ENCODE measurements around the gene MYOCD. TPM values are rescaled to one million over a fixed set of nuclear protein-coding genes. Genes with fewer than 3 reads are reported as not detected.

The MYOCD gene
- total and polyA plus RNA-seq, 2 donors from 2014 or later = 0.58 to 4.0 TPM

DNA sequence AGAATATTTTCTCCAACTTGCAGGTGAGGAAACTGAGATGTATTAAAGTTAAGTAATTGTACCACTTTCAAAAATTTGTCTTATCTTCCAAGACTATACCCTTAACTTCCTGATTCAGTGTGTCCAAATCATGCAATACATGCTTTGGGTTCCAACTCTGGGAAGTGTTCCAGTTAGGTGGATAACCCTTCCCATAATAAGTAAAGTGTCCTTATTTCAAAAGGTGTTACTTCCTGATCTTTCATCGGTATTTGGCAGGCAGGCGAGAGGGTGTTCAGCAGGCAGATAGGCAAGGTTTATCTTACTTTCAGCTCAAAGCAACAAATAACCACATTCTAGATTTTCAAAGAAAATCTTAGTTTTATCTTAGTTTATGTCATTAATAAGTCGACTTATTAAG is 77.4 kb downstream of the MYOCD start:
- DNase-seq (no peak), FAIRE-seq (no peak)
- Histone ChIP-seq H3K9ac (ENCODE audit: low read length in 3 of 3) (no peak overlapping the region), H3K4me3 (ENCODE audit: low read length in 3 of 3) (no peak overlapping the region), H3K9me3 (ENCODE audit: control insufficient read depth in 2 of 3, insufficient read depth in 1 of 3, low read length in 3 of 3) (no peaks in the 10 kb centered on the region), H3K36me3 (ENCODE audit: control insufficient read depth in 2 of 3, insufficient read depth in 3 of 3, low read length in 3 of 3) (no peaks in the 10 kb centered on the region), H3K27me3 (ENCODE audit: control insufficient read depth, insufficient read depth, low read length) (no peaks in the 10 kb centered on the region), H3K4me1 (ENCODE audit: control insufficient read depth in 2 of 3, insufficient read depth in 2 of 3, low read depth in 1 of 3, low read length in 3 of 3) (peaks cover 0 to 3% (median 0%) of the 10 kb centered on the region in 3 donors), H3K27ac (ENCODE audit: low read depth in 2 of 2, low read length in 2 of 2) (no peak overlapping the region)
- intact Hi-C loops (cut with DNase I) = no loop called here
- TF ChIP-seq, protein P1, sequence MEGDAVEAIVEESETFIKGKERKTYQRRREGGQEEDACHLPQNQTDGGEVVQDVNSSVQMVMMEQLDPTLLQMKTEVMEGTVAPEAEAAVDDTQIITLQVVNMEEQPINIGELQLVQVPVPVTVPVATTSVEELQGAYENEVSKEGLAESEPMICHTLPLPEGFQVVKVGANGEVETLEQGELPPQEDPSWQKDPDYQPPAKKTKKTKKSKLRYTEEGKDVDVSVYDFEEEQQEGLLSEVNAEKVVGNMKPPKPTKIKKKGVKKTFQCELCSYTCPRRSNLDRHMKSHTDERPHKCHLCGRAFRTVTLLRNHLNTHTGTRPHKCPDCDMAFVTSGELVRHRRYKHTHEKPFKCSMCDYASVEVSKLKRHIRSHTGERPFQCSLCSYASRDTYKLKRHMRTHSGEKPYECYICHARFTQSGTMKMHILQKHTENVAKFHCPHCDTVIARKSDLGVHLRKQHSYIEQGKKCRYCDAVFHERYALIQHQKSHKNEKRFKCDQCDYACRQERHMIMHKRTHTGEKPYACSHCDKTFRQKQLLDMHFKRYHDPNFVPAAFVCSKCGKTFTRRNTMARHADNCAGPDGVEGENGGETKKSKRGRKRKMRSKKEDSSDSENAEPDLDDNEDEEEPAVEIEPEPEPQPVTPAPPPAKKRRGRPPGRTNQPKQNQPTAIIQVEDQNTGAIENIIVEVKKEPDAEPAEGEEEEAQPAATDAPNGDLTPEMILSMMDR (IDR thresholded peaks at IDR 0.05; ENCODE audit: borderline replicate concordance, extremely low read depth, insufficient read depth) = no peak

DNA sequence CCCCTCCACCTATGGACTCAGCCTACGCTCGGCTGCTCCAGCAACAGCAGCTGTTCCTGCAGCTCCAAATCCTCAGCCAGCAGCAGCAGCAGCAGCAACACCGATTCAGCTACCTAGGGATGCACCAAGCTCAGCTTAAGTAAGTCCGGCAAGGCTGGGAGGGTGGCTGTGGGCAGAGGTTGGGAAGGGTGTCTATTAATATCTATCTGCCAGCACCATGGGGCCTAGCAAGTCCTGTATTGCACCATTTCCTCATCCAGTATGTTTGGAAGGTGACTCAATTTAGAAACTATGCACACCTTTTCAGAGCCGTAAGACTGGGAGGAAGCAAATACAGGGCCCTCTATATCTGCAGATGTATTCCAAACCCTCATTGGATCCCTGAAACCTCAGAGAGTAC is 78.6 kb downstream of the MYOCD start:
- DNase-seq (no peak), FAIRE-seq (no peak)
- TF ChIP-seq, protein P1 (IDR thresholded peaks at IDR 0.05; ENCODE audit: borderline replicate concordance, extremely low read depth, insufficient read depth) = no peak
- Histone ChIP-seq H3K4me1 (ENCODE audit: control insufficient read depth in 2 of 3, insufficient read depth in 2 of 3, low read depth in 1 of 3, low read length in 3 of 3) (peaks cover 0 to 3% (median 0%) of the 10 kb centered on the region in 3 donors), H3K27me3 (ENCODE audit: control insufficient read depth, insufficient read depth, low read length) (no peaks in the 10 kb centered on the region), H3K4me3 (ENCODE audit: low read length in 3 of 3) (no peak overlapping the region), H3K27ac (ENCODE audit: low read depth in 2 of 2, low read length in 2 of 2) (no peak overlapping the region), H3K36me3 (ENCODE audit: control insufficient read depth in 2 of 3, insufficient read depth in 3 of 3, low read length in 3 of 3) (no peaks in the 10 kb centered on the region), H3K9ac (ENCODE audit: low read length in 3 of 3) (no peak overlapping the region), H3K9me3 (ENCODE audit: control insufficient read depth in 2 of 3, insufficient read depth in 1 of 3, low read length in 3 of 3) (no peaks in the 10 kb centered on the region)
- intact Hi-C loops (cut with DNase I) = no loop called here

DNA sequence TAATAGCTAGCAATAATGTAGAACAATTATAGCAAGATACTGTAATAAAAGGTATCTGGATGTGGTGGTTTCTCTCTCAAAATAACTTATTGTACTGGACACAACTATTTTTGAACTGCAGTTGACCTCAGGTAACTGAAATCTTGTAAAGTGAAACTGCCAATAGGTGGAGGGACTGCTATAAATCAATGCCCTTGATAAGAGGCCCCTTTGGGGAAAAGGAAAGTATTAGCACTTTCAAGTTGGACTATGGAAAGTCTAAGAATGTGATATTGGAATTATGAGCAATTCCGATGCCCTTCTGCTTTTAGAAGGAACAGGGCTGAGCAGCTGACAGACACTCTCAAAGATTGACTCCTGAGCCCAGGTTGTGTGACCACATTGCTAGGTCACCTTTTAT is 79.1 kb downstream of the MYOCD start:
- H3K4me1 ChIP-seq (ENCODE audit: control insufficient read depth in 2 of 3, insufficient read depth in 2 of 3, low read depth in 1 of 3, low read length in 3 of 3) = peaks cover 0 to 3% (median 0%) of the 10 kb centered on the region in 3 donors
- DNase-seq (no peak), FAIRE-seq (no peak)
- H3K27ac ChIP-seq (ENCODE audit: low read depth in 2 of 2, low read length in 2 of 2) = no peak overlapping the region
- TF ChIP-seq, protein P1 (IDR thresholded peaks at IDR 0.05; ENCODE audit: borderline replicate concordance, extremely low read depth, insufficient read depth) = no peak
- intact Hi-C loops (cut with DNase I) = no loop called here
- no peak overlapping the region for H3K9ac ChIP-seq (ENCODE audit: low read length in 3 of 3)
- no peaks in the 10 kb centered on the region for H3K27me3 ChIP-seq (ENCODE audit: control insufficient read depth, insufficient read depth, low read length)
- no peak overlapping the region for H3K4me3 ChIP-seq (ENCODE audit: low read length in 3 of 3)
- no peaks in the 10 kb centered on the region for H3K9me3 ChIP-seq (ENCODE audit: control insufficient read depth in 2 of 3, insufficient read depth in 1 of 3, low read length in 3 of 3)
- no peaks in the 10 kb centered on the region for H3K36me3 ChIP-seq (ENCODE audit: control insufficient read depth in 2 of 3, insufficient read depth in 3 of 3, low read length in 3 of 3)

DNA sequence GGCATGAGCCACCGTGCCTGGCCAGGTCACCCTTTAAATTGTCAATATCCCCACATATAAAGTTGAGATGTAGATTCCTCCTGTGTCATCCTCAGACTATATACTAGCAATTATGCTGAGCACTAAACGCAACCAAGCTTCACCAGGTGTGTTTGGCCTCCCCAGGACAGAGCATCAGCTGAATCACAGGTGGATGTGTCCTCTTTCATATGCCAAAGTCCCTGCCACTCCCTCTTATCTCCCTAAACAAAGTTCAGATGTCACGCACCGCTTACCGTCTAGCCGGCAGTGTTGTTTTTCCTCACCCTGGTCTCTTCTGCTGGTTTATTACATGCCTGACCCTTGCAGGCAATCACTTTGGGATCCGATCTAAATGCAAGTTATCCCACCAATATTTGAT is 79.8 kb downstream of the MYOCD start:
- Histone ChIP-seq H3K4me3 (ENCODE audit: low read length in 3 of 3) (no peak overlapping the region), H3K9ac (ENCODE audit: low read length in 3 of 3) (no peak overlapping the region), H3K27ac (ENCODE audit: low read depth in 2 of 2, low read length in 2 of 2) (no peak overlapping the region), H3K9me3 (ENCODE audit: control insufficient read depth in 2 of 3, insufficient read depth in 1 of 3, low read length in 3 of 3) (no peaks in the 10 kb centered on the region), H3K36me3 (ENCODE audit: control insufficient read depth in 2 of 3, insufficient read depth in 3 of 3, low read length in 3 of 3) (no peaks in the 10 kb centered on the region), H3K27me3 (ENCODE audit: control insufficient read depth, insufficient read depth, low read length) (no peaks in the 10 kb centered on the region), H3K4me1 (ENCODE audit: control insufficient read depth in 2 of 3, insufficient read depth in 2 of 3, low read depth in 1 of 3, low read length in 3 of 3) (peaks cover 0 to 3% (median 0%) of the 10 kb centered on the region in 3 donors)
- no peak for DNase-seq
- TF ChIP-seq, protein P1 (IDR thresholded peaks at IDR 0.05; ENCODE audit: borderline replicate concordance, extremely low read depth, insufficient read depth) = no peak
- FAIRE-seq = no peak
- intact Hi-C loops (cut with DNase I) = no loop called here

All from kidney (tissue), 14 donors.